ENCODE results near the gene ST6GALNAC1.

DNA sequence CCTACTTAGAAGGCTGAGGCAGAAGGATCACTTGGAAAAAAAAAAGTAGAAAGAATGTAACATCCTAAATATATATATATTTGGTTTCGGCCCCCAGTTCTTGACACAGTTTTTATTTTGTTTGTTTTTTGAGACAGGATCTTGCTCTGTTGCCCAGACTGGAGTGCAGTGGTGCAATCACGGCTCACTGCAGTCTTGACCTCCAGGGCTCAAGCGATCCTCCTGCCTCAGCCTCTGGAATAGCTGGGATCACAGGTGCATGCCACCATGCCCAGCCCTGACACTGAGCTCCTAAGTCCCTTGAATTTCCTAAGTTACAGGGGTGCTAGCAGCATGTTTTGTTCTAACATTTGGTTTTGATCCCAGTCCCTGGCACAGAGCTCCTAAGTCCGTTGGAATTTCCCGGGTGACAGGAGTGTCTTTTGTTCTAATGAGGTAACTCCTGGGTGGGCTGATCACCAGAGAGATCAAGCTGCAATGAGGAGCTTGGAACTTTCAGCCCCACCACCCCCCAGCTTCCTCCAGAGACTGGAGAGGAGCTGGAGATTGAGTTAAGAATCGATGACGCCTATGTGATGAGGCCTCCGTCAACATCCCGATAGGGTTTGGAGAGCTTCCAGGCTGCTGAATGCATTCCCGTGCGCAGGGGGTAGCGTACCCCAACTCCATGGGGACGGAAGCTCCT, 47.2 kb upstream of the ST6GALNAC1 start:
- TF ChIP-seq, protein P1, sequence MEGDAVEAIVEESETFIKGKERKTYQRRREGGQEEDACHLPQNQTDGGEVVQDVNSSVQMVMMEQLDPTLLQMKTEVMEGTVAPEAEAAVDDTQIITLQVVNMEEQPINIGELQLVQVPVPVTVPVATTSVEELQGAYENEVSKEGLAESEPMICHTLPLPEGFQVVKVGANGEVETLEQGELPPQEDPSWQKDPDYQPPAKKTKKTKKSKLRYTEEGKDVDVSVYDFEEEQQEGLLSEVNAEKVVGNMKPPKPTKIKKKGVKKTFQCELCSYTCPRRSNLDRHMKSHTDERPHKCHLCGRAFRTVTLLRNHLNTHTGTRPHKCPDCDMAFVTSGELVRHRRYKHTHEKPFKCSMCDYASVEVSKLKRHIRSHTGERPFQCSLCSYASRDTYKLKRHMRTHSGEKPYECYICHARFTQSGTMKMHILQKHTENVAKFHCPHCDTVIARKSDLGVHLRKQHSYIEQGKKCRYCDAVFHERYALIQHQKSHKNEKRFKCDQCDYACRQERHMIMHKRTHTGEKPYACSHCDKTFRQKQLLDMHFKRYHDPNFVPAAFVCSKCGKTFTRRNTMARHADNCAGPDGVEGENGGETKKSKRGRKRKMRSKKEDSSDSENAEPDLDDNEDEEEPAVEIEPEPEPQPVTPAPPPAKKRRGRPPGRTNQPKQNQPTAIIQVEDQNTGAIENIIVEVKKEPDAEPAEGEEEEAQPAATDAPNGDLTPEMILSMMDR (conservative IDR thresholded peaks at IDR 0.05; ENCODE audit: low read depth, low read length), result no peak
- TF ChIP-seq POLR2A (IDR thresholded peaks at IDR 0.05; ENCODE audit: low read depth, low read length), result no peak
- TF ChIP-seq, protein P2, sequence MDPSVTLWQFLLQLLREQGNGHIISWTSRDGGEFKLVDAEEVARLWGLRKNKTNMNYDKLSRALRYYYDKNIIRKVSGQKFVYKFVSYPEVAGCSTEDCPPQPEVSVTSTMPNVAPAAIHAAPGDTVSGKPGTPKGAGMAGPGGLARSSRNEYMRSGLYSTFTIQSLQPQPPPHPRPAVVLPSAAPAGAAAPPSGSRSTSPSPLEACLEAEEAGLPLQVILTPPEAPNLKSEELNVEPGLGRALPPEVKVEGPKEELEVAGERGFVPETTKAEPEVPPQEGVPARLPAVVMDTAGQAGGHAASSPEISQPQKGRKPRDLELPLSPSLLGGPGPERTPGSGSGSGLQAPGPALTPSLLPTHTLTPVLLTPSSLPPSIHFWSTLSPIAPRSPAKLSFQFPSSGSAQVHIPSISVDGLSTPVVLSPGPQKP (IDR thresholded peaks at IDR 0.05; ENCODE audit: borderline replicate concordance, low read depth, low read length), result no peak
- TF ChIP-seq, protein P3, sequence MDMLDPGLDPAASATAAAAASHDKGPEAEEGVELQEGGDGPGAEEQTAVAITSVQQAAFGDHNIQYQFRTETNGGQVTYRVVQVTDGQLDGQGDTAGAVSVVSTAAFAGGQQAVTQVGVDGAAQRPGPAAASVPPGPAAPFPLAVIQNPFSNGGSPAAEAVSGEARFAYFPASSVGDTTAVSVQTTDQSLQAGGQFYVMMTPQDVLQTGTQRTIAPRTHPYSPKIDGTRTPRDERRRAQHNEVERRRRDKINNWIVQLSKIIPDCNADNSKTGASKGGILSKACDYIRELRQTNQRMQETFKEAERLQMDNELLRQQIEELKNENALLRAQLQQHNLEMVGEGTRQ (IDR thresholded peaks at IDR 0.05; ENCODE audit: low read depth, low read length), result no peak
- TF ChIP-seq MAFK (IDR thresholded peaks at IDR 0.05; ENCODE audit: low read depth, low read length), result no peak
- no peak for TF ChIP-seq FOS (IDR thresholded peaks at IDR 0.05; ENCODE audit: low read depth, low read length)
- no peak for TF ChIP-seq RAD21 (IDR thresholded peaks at IDR 0.05; ENCODE audit: low read length)
- TF ChIP-seq CHD1 (IDR thresholded peaks at IDR 0.05; ENCODE audit: low read depth, low read length), result no peak
- no peak for TF ChIP-seq SMC3 (IDR thresholded peaks at IDR 0.05; ENCODE audit: low read depth, low read length)
- no peak for TF ChIP-seq MXI1 (IDR thresholded peaks at IDR 0.05; ENCODE audit: borderline replicate concordance, low read depth, low read length)
